Neuron (in vitro differentiated cells): Measurements from ENCODE around the gene SLC6A4.
"Not testable (repeated sequence)": the region's sequence is repeated elsewhere in the genome, so short reads cannot be mapped to it uniquely, and the experiment has no call there.

Experiments
- H2AFZ ChIP-seq: one replicate; pipeline ENCODE4 v1.6.1; 2013; ENCODE audit warnings: low read depth, mild to moderate bottlenecking, inconsistent platforms, low read length, moderate library complexity
- H3K27me3 ChIP-seq: one replicate; pipeline ENCODE4 v1.6.1; 2013; ENCODE audit warnings: low read length; ENCODE audit not compliant: insufficient read depth
- H3K36me3 ChIP-seq: one replicate; pipeline ENCODE4 v1.6.1; 2013; ENCODE audit warnings: low read length; ENCODE audit not compliant: insufficient read depth
- H3K4me1 ChIP-seq: one replicate; pipeline ENCODE4 v1.6.1; 2013; ENCODE audit warnings: low read length; ENCODE audit not compliant: insufficient read depth
- H3K4me3 ChIP-seq: 2 replicates; pipeline ENCODE4 v1.5.1; 2013; ENCODE audit warnings: mild to moderate bottlenecking, low read length, moderate library complexity
- H3K9me3 ChIP-seq: one replicate; pipeline ENCODE4 v1.6.1; 2013; ENCODE audit warnings: low read length

Gene SLC6A4

DNA sequence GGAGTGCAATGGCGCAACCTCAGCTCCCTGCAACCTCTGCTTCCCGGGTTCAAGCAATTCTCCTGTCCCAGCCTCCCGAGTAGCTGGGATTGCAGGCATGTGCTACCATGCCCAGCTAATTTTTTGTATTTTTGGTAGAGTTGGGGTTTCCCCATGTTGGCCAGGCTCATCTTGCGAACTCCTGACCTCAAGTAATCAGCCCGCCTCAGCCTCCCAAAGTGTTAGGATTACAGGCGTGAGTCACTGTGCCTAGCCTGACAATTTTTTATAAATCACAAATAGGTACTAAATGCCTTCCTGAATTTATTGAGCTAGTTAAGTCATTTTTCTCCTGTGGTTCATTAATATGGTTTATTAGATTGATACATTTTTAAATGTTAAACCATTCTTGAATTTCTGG, 87.6 kb downstream of the SLC6A4 start:
- H3K27me3 ChIP-seq, H3K4me1 ChIP-seq, H2AFZ ChIP-seq, H3K9me3 ChIP-seq, H3K4me3 ChIP-seq: not testable (repeated sequence)
- peaks cover 14% of the 10 kb centered on the region for H3K36me3 ChIP-seq
